Subcutaneous adipose tissue (tissue), 4 donors: Measurements from ENCODE around the gene C6orf132. TPM values are rescaled to one million over a fixed set of nuclear protein-coding genes. Genes with fewer than 3 reads are reported as not detected.

Experiments used
- total RNA-seq, 4 donors: library from RNA; depleted of rRNA; stranded (reverse); fragments of >200 nt; gene quantifications; one replicate each; pipeline ENCODE4 v1.1.0, GENCODE V29; 2016
- TF ChIP-seq, protein P1 (sequence below): fragments of 450-650 bp; IDR thresholded peaks from one replicate; pipeline ENCODE4 v1.5.1; 2016; ENCODE audit warnings: low read depth, mild to moderate bottlenecking, control low read depth, antibody characterized with exemption, moderate library complexity

Gene C6orf132, protein sequence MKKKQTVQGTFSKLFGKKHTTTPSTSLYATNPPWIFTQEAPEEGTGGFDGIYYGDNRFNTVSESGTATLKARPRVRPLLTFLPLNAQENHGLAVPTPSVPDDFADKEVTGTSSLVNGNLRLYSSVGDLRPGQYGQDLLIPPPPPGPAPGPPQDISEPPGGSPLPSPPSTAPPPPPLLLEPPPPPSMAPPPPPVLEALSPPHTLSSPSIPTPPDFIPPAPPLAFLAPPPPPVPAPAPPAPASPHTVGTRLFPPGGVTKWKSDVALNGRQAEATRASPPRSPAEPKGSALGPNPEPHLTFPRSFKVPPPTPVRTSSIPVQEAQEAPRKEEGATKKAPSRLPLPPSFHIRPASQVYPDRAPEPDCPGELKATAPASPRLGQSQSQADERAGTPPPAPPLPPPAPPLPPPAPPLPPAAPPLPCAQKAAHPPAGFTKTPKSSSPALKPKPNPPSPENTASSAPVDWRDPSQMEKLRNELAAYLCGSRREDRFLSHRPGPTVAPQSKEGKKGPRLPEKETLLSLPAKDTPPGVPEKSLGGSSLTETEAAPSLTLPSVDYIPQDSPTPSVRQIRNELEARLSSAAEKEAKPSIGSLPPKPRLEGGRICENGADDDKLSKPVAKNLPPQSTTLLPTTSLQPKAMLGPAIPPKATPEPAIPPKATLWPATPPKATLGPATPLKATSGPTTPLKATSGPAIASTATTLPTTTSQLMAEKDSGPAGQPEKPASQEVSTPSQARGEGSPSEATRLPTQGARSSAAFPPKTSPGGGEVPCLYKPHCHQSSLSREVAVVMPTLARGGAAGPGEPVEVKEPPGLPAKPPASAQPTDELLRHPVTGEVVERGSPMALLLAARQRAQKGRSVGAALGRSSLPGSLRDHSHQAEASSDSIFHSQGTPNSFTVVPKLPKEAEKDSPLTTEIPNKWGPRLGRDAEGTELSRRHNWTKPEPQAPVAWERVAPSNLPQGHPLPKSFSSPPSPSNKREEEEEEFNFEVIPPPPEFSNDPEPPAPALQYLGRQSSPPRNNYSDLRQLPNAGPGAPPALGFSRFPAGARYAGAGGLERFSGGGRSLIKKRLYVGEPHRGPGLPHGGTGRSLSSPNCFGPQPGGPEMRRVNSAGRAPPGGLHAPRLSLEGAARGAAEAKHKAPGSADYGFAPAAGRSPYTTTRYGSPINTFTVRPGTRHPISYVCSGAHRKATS
- 1 to 10 TPM; 1.3 to 5.3 (median 2.6) TPM for total RNA-seq

DNA sequence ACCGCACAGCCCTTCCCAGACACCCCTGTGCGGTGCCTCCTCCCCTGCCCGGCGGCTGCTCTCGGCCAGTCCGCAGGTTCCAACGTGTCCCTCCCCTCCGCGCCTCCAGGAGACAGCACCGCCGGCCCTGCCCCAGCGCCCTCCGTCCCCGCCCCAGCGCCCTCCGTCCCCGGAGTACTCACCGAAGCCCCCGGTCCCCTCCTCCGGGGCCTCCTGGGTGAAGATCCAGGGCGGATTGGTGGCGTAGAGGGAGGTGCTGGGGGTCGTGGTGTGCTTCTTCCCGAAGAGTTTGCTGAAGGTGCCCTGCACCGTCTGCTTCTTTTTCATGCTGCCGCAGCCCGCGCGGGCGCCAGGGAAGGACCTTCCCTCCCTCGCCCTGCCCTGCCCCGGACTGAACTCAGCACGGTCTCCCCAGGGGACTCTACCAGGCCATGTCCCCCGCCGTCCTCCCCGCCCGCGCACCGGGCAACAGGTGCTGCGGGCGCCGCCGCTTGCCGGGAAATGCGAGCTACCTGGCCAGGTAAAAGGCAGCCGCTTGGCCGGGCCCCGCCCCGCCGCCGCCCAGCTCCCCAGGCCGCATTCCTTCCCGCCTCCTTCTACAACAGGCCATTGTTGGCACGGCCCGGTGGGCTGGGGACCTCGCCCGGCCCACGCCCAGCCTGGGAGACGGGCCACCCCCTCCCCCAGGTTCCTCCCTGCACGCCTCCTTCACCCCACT lies at the start of gene C6orf132:
TSS of gene C6orf132 (minus strand) at position 503 of the 718 bp plus-strand sequence. CDS start at position 327, 176 bp downstream.
- TF ChIP-seq, protein P1, sequence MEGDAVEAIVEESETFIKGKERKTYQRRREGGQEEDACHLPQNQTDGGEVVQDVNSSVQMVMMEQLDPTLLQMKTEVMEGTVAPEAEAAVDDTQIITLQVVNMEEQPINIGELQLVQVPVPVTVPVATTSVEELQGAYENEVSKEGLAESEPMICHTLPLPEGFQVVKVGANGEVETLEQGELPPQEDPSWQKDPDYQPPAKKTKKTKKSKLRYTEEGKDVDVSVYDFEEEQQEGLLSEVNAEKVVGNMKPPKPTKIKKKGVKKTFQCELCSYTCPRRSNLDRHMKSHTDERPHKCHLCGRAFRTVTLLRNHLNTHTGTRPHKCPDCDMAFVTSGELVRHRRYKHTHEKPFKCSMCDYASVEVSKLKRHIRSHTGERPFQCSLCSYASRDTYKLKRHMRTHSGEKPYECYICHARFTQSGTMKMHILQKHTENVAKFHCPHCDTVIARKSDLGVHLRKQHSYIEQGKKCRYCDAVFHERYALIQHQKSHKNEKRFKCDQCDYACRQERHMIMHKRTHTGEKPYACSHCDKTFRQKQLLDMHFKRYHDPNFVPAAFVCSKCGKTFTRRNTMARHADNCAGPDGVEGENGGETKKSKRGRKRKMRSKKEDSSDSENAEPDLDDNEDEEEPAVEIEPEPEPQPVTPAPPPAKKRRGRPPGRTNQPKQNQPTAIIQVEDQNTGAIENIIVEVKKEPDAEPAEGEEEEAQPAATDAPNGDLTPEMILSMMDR: no peak

DNA sequence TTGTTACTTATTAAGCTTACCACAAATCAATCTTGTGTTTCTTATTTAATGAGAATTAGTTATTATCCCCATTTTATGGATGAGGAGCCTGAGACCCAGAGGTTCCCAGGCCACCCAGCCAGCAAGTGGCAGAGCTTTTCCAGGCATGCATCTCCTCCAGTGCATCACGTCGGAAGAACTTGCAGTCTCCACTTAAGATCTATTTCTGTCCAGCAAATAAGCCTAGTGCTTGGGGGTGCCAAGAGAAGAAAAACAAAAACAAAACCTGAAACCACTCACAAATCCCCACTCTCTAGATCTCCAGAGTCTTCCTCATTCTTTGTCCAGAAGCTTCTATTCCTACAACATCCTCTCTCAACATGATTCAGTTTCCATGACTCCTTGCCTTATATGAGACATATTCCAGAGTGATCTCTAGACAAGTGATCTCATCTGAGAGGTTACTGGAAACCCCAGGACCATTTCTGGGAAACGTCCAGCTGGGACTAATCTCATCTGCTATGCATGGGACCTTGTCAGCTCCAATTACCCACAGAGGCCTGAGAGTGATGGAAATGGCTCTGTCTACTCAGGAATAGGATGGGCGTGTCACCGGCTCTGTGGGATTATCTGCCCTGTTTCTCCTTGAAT lies 48.2 kb upstream of the C6orf132 start:
- TF ChIP-seq, protein P1: no peak

DNA sequence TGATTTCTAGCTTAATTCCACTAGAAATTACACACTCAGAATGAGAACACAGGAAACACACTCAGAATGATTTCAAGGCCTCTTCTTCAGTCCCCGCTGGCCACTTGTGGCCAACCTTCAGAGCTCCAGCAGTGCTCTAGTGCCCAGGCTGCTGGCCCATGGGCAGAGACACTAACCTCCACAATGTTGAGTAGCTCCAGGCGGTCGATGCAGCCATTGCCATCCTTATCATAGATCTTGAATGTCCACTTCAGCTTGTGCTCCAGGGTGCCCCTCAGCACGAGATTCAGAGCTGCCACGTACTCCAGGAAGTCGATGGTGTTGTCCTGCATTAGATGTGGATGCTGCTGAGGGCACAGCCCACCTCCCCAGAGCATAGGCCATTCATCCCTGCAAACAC lies 46.0 kb upstream of the C6orf132 start:
- TF ChIP-seq, protein P1: no peak

DNA sequence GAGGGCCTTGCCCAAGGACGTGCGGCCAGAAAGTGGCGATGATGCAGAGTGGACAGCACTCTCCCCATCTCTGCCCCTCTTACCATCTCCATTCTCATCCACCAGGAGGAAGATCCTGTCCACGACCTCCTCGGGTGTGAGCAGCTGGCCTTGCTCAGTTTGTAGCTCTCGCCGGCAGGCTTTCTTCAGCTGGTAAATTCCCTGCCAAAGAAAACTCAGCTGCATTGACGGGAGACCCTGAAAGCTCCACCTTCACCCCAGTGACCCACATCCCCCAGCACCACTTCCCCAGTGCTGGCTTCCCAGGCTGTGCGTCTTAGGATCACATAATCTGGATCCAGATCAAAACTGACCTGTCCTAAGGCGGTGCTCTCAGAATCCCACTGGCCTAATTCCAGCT lies 43.2 kb upstream of the C6orf132 start:
- TF ChIP-seq, protein P1: no peak

DNA sequence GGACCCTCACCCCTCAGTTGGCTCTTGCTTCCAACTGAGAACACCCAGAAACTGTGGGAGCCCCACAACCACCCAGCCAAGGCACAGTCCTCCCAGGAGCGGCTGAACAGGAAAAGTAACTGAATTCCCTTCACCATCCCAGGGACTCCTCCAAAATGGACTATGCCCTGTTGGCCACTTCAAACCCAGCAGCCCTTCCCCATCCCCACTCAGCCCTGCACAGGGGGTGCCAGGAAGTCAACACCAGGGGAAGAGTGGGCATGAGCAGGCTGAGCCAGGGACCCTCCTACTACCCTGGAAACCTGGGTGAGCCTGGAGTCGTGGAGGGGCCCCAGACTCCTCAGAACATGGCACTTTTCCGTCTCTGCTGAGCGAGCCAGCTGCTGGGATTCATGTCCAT lies 42.1 kb upstream of the C6orf132 start:
- TF ChIP-seq, protein P1: no peak

DNA sequence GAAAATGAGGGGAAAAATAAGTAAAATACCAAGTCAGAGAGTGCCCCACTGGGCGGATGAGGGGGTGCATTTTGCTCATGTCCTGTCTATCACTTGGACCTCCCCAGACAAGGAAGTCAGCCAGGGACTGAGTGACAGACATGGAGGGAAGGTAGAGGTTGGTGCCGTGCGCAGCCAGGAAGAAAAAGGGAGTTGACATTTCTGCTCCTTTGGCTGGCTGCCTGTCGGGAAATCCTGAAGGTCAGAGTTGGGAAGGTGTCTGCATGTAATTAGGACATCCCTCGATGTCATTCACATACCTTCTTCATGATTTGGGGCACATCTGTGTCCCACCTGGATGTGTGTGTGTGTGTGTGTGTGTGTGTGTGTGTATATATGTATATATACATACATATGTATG lies 39.7 kb upstream of the C6orf132 start:
- TF ChIP-seq, protein P1: no peak
